G401.6 (cell line): Measurements from ENCODE around the gene VTI1A.

Experiments used
- FAIRE-seq: peaks from 2 replicates; lab custom pipeline; 2012; peaks lifted over from hg19 to GRCh38; lab: Jason Lieb, UNC

VTI1A gene

GRCh38 chr10:112758961-112759360 lies 311.9 kb downstream of the VTI1A start:
- no peak for FAIRE-seq

- no peak for FAIRE-seq
These were observed 312.5 kb downstream of the VTI1A start for GRCh38 chr10:112759496-112759895.

DNA sequence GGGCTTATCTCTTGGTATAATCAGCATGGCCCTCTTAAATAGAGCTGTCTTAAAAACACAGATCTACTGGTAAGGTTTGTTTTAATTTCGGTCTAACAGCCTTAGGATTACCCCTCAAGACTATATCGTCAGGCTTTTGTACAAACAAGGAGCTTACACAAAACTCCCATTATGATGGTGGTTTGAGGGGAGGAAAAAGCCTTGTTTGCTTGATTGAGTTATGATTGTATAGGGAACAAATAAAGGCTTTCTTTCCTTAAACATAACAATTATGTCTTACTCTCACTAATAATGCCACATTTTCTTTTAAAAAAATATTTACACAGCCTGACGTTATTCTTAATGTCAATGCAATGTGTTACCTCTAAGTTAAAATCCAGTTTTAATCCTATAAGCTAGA lies 314.2 kb downstream of the VTI1A start:
- no peak for FAIRE-seq

DNA sequence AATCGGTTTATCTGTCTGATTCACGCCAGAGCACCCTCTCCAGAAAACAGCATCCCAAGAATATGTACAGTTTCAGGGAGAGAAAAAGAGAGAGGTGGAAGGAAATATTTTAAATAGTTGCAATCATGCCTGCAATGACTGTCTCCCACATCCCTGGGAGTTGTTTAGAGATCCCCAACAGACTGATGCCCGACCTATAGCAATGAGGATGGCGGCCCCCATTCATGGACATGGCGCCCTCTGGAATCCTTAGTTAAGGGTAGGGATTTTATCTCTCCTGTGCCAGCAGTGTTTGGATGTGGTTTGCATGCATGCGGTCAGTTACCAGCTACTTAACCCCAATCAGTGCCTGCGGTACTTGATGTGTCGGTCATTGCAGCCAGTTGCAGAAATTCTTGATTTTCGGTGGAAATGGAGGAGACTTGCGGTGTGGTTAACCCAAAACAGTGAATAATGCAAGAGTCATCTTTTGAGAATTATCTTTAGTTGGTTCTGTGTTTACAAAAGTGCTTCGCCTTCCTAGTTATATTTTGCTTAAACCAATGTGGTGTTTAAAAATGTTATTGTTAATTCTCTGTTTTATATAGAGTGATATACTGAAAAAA lies 317.0 kb downstream of the VTI1A start:
- no peak for FAIRE-seq

- no peak for FAIRE-seq
These were observed 318.8 kb downstream of the VTI1A start for GRCh38 chr10:112765717-112766235.

- no peak for FAIRE-seq
These were observed 319.6 kb downstream of the VTI1A start for GRCh38 chr10:112766636-112767035.

DNA sequence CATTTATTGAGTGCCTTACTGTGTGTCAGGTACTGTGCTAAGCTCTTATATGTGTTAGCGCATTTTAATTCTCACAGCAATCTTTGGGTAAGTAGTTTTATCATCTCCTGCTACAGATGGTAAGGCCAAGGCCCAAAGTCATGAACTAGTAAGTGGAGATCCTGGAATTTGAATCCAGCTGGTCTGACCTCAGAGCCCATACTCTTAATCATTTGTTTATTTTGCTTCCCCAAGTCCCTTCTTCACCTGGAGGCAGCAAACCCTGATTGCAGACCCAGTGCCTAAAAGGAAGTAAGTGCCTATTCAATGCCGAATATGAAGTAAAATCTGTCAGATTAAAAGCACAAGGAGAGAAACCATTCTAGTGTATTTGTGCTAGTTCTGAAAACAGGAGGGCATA lies 320.1 kb downstream of the VTI1A start:
- no peak for FAIRE-seq

GRCh38 chr10:112768121-112768520 lies 321.1 kb downstream of the VTI1A start:
- no peak for FAIRE-seq

- no peak for FAIRE-seq
These were observed 322.1 kb downstream of the VTI1A start for GRCh38 chr10:112769081-112769480.

GRCh38 chr10:112769611-112770370 lies 322.8 kb downstream of the VTI1A start:
- FAIRE-seq = no peak

- FAIRE-seq = no peak
These were observed 324.7 kb downstream of the VTI1A start for GRCh38 chr10:112771733-112772132.

- no peak for FAIRE-seq
These were observed 326.8 kb downstream of the VTI1A start for GRCh38 chr10:112773783-112774182.

GRCh38 chr10:112774210-112774609 lies 327.2 kb downstream of the VTI1A start:
- FAIRE-seq = no peak

DNA sequence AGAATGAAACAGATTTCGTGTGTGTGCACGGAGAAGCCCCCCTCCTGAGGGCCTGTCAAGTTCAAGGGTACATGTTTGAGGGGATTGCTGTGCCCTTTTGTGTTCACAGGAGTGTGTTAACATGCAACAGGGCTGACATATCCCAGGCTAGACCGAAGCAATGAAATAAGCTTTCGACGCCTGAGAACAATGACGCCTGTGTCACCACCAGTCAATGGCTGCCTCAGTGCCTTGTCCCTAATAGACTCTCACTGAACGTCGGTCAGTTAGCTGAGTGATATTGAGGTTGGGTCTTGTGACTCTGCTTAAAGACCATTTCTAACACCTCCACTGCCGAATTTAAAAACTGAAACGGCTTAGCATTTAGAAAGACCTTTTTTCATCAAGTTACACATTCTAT lies 327.8 kb downstream of the VTI1A start:
- no peak for FAIRE-seq

DNA sequence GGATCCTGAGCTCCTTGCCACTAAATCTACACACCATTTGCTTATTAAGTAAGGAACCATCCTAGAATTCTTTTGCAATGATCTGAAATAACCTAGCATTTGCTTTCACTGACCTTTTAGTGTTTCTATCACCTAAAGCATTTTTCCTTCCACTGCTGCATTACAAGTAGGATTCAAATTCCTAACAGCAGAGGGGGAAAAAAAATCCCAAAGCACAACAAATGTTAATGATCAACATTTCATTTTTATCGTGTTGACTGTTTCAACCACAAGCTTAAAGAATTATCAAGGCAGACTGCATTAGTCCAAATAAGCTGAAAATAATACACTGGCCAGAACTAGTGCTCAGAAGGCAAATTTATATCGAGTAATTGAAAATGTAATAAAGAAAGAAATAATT lies 328.4 kb downstream of the VTI1A start:
- FAIRE-seq = no peak

GRCh38 chr10:112775892-112776674 lies 329.1 kb downstream of the VTI1A start:
- no peak for FAIRE-seq

- FAIRE-seq = no peak
These were observed 331.6 kb downstream of the VTI1A start for GRCh38 chr10:112778579-112778978.

- FAIRE-seq = no peak
These were observed 332.2 kb downstream of the VTI1A start for GRCh38 chr10:112779025-112779770.

GRCh38 chr10:112782200-112782907 lies 335.3 kb downstream of the VTI1A start:
- no peak for FAIRE-seq

- no peak for FAIRE-seq
These were observed 336.5 kb downstream of the VTI1A start for GRCh38 chr10:112783351-112784021.

- FAIRE-seq = no peak
These were observed 337.0 kb downstream of the VTI1A start for GRCh38 chr10:112784022-112784461.
